ACC112 (cell line): ENCODE measurements around the gene PRKCE.

Experiments
- H2AFZ ChIP-seq: fragments of 200-600 bp; sonication (generic); one replicate; pipeline ENCODE4 v1.6.0; 2017; ENCODE audit warnings: antibody characterized with exemption, low read length; ENCODE audit not compliant: unreplicated experiment
- H3K27ac ChIP-seq: fragments of 200-600 bp; sonication (generic); 2 replicates; pipeline ENCODE4 v1.5.1; 2014; ENCODE audit warnings: low read depth, mild to moderate bottlenecking, antibody characterized with exemption, low read length, moderate library complexity
- H3K27me3 ChIP-seq: fragments of 200-600 bp; sonication (generic); 2 replicates; pipeline ENCODE4 v1.6.1; 2014; ENCODE audit warnings: mild to moderate bottlenecking, antibody characterized with exemption, low read length, moderate library complexity, mixed read lengths; ENCODE audit not compliant: insufficient read depth
- H3K36me3 ChIP-seq: fragments of 200-600 bp; sonication (generic); 2 replicates; pipeline ENCODE4 v1.6.1; 2016; ENCODE audit warnings: mild to moderate bottlenecking, antibody characterized with exemption, low read length, moderate library complexity, mixed read lengths; ENCODE audit not compliant: insufficient read depth
- H3K4me1 ChIP-seq: fragments of 200-600 bp; sonication (generic); one replicate; pipeline ENCODE4 v1.6.1; 2016; ENCODE audit warnings: low read length, mixed read lengths; ENCODE audit not compliant: insufficient read depth, unreplicated experiment, control insufficient read depth
- H3K4me3 ChIP-seq: fragments of 200-600 bp; sonication (generic); 2 replicates; pipeline ENCODE4 v1.5.1; 2014; ENCODE audit warnings: mild to moderate bottlenecking, low read depth, low read length
- H3K79me2 ChIP-seq: fragments of 200-600 bp; sonication (generic); one replicate; pipeline ENCODE4 v1.6.0; 2016; ENCODE audit warnings: low read length; ENCODE audit not compliant: control insufficient read depth, unreplicated experiment, insufficient read depth

Gene PRKCE

DNA sequence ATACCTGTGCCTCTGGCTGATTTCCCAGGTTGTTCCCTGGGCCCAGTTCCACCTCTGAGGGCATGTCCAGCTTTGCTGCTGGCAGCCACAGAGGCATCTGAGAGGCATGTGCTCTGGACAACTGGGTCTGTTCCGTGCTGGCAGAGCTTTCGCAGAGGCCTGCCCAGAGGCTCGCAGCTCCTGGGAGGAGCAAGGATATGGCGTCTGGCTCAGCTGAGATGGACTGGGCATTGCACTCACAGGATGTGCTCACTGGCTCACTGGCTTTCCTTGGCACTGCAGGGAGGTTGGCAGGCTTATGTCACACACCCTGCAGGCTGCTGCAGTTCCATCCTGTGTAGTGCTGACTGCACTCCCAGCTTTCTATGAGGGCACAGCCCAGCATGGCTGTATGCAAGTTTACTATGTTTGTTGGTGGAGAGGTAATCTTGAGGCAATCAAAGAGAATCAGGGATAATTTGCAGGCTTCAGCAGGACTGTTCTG, 172.3 kb downstream of the PRKCE start:
- H3K4me3 ChIP-seq: no peak overlapping the region
- H3K4me1 ChIP-seq: peaks cover 45% of the 10 kb centered on the region
- peaks cover 8% of the 10 kb centered on the region for H3K79me2 ChIP-seq
- H3K27me3 ChIP-seq: no peaks in the 10 kb centered on the region
- no peak overlapping the region for H3K27ac ChIP-seq
- H2AFZ ChIP-seq: no peak overlapping the region
- H3K36me3 ChIP-seq: no peaks in the 10 kb centered on the region

DNA sequence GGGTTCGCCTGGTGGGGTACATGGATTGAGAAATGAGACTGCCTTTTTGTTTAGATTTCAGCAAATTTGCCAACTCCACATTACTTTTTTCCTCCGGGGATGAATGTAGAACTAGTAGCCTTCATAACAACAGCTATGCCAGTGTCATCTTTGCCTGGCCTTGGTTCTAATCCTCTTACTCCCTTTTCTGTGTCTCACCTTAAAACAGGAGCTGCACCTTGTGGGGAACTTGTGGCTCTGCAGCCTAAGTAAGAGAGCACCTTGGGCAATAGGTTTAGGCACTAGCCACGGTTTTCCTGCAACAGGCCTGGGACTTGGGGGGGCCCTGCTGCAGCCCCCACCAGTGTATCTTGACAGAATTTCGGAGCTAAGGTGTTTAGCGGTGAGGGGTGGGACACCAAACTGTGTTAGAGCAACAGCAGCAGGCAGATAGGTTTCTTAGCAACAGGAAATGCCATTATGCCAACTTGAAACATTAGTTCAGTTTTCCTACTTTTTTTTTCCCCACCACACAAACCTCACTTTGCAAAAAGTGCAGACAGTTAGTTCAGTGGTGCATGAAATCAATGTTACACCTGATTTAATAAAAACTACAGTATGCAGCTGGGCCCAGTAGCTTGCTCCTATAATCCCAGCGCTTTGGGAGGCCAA, 173.7 kb downstream of the PRKCE start:
- Histone ChIP-seq H3K4me3 (no peak overlapping the region), H2AFZ (no peak overlapping the region), H3K79me2 (peaks cover 4% of the 10 kb centered on the region)

DNA sequence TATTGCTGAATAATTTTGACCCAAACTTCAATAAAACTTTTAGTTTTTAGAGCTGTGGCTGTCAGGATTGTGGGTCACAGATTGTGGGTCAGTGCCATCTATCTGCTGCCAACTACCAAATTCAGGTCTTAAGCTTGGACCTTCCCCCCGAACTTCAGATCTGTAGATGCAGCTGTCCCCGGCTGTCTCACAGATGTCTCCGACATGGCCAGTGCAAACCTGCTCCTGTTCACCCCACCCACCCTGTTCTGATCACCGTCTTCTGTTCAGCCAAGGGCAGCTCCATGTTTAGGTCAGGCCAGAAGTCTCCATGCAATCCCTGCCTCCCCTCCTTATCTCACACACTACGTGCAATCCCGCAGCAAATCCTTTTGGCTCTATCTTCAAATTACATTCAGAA, 175.0 kb downstream of the PRKCE start:
- Histone ChIP-seq H2AFZ (no peak overlapping the region), H3K27me3 (no peaks in the 10 kb centered on the region), H3K36me3 (peaks cover 6% of the 10 kb centered on the region; the same call in 1 of the 2 replicates), H3K79me2 (peaks cover 3% of the 10 kb centered on the region), H3K4me1 (peaks cover 24% of the 10 kb centered on the region), H3K4me3 (no peak overlapping the region), H3K27ac (no peak overlapping the region)

More for the DNA sequence above, 173.7 kb downstream of the PRKCE start:
- peaks cover 37% of the 10 kb centered on the region for H3K4me1 ChIP-seq
- H3K27me3 ChIP-seq: no peaks in the 10 kb centered on the region
- no peak overlapping the region for H3K27ac ChIP-seq
- H3K36me3 ChIP-seq: no peaks in the 10 kb centered on the region

- Histone ChIP-seq H3K36me3 (peaks cover 6% of the 10 kb centered on the region; the same call in 1 of the 2 replicates), H2AFZ (no peak overlapping the region), H3K4me1 (peaks cover 18% of the 10 kb centered on the region), H3K27me3 (no peaks in the 10 kb centered on the region), H3K4me3 (no peak overlapping the region), H3K27ac (no peak overlapping the region), H3K79me2 (peaks cover 2% of the 10 kb centered on the region)
Measured at GRCh38 chr2:45826884-45827635, 175.6 kb downstream of the PRKCE start.

- peaks cover 6% of the 10 kb centered on the region; the same call in 1 of the 2 replicates for H3K36me3 ChIP-seq
- no peaks in the 10 kb centered on the region for H3K79me2 ChIP-seq
- H3K27me3 ChIP-seq: no peaks in the 10 kb centered on the region
- H3K4me1 ChIP-seq: no peaks in the 10 kb centered on the region
- no peak overlapping the region for H3K27ac ChIP-seq
- H2AFZ ChIP-seq: no peak overlapping the region
- no peak overlapping the region for H3K4me3 ChIP-seq
Measured at GRCh38 chr2:45830322-45830721, 178.8 kb downstream of the PRKCE start.

DNA sequence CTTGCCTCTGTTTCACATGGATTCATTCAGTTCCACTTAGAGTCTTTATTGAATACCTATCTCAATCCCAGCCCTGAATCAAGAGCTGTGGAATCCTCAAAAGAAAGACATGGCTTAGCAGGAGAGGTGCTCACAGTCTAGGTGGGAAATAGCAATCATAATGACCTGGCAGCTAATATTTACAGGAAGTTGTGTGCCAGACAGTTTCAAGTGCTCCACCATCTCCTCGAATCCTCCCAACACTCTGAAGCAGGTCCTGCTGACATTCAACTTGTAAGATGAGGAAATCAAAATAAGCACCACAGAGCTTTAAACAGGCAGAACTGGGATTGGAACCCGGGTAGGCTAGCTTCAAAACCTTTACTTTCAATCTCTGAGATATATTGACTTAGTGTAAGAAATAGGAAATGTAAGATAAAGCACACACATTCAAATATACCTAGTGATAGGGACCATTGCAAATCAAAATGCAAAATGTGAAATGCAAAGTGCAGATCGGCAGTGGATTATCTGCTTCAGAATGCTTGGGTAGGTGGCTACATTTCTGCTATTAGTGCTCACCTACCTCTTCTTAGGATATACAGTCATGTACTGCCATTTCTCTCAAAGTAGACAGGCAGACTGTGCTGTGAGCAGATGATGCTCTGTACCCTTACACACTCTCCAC, 182.0 kb downstream of the PRKCE start:
- H3K79me2 ChIP-seq: no peaks in the 10 kb centered on the region
- H3K27me3 ChIP-seq: no peaks in the 10 kb centered on the region
- no peaks in the 10 kb centered on the region for H3K4me1 ChIP-seq
- H3K27ac ChIP-seq: no peak overlapping the region
- no peak overlapping the region for H3K4me3 ChIP-seq
- no peak overlapping the region for H2AFZ ChIP-seq
- peaks cover 6% of the 10 kb centered on the region; the same call in 1 of the 2 replicates for H3K36me3 ChIP-seq

- H3K27me3 ChIP-seq: no peaks in the 10 kb centered on the region
- peaks cover 6% of the 10 kb centered on the region; the same call in 1 of the 2 replicates for H3K36me3 ChIP-seq
- H3K4me1 ChIP-seq: no peaks in the 10 kb centered on the region
- H3K79me2 ChIP-seq: no peaks in the 10 kb centered on the region
- no peak overlapping the region for H2AFZ ChIP-seq
- H3K4me3 ChIP-seq: no peak overlapping the region
- no peak overlapping the region for H3K27ac ChIP-seq
Measured at GRCh38 chr2:45833968-45834344, 182.5 kb downstream of the PRKCE start.

GRCh38 chr2:45834372-45834771, 182.9 kb downstream of the PRKCE start:
- no peaks in the 10 kb centered on the region for H3K4me1 ChIP-seq
- no peak overlapping the region for H3K4me3 ChIP-seq
- H3K36me3 ChIP-seq: peaks cover 6% of the 10 kb centered on the region; the same call in 1 of the 2 replicates
- H3K27ac ChIP-seq: no peak overlapping the region
- H2AFZ ChIP-seq: no peak overlapping the region
- no peaks in the 10 kb centered on the region for H3K27me3 ChIP-seq
- H3K79me2 ChIP-seq: no peaks in the 10 kb centered on the region

DNA sequence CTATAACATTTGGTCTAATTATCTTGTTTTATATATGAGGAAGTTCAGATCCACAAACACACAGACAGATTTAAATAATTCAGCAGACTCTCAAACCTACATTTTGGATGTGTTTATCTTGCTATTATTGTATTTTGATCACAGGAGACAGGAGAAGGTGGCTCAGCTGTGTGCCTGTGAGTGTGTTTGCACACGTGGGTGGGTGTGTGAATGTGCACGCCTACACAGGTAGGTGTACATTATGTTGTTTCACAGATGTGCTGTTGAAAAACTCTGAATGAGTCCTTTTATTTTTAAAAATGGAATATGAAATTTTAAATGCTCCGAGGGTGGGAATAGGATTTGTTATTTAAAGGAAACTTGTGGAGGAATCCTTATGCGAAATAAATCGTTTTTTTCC, 183.4 kb downstream of the PRKCE start:
- Histone ChIP-seq H3K36me3 (peaks cover 6% of the 10 kb centered on the region; the same call in 1 of the 2 replicates), H3K4me1 (no peaks in the 10 kb centered on the region), H3K27me3 (no peaks in the 10 kb centered on the region), H3K27ac (no peak overlapping the region), H3K4me3 (no peak overlapping the region), H3K79me2 (no peaks in the 10 kb centered on the region), H2AFZ (no peak overlapping the region)

GRCh38 chr2:45836316-45836715, 184.8 kb downstream of the PRKCE start:
- Histone ChIP-seq H3K27me3 (no peaks in the 10 kb centered on the region), H2AFZ (no peak overlapping the region), H3K27ac (no peak overlapping the region), H3K79me2 (no peaks in the 10 kb centered on the region), H3K4me1 (no peaks in the 10 kb centered on the region), H3K36me3 (no peaks in the 10 kb centered on the region), H3K4me3 (no peak overlapping the region)
